Measurements from ENCODE around the gene CCDC91. TPM values are rescaled to one million over a fixed set of nuclear protein-coding genes. Genes with fewer than 3 reads are reported as not detected.
"Not testable (repeated sequence)": the region's sequence is repeated elsewhere in the genome, so short reads cannot be mapped to it uniquely, and the experiment has no call there.

CCDC91 gene
- polyA plus RNA-seq, 1 donor = 36.0 TPM

GRCh38 chr12:28232211-28232928 lies 42.1 kb downstream of the CCDC91 start:
- no peak for DNase-seq

DNA sequence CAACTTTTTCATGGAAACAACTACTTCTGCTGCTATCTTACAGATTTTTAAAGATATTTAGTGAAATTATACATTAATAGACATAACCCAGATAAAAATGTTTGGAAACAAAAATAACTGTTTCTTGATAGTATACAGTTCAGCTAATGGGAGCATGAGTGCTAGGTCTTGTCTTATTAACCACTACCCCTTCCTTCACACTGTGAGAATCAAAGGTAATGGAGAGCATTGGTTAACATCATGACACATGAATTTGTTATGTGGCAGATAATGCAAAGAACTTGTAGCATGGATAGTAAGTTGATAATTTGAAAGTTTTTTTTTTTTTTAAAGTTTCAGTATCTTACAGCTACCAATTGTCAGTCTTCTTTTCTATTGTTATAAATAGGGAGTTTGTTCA lies 44.2 kb downstream of the CCDC91 start:
- no peak for DNase-seq

DNA sequence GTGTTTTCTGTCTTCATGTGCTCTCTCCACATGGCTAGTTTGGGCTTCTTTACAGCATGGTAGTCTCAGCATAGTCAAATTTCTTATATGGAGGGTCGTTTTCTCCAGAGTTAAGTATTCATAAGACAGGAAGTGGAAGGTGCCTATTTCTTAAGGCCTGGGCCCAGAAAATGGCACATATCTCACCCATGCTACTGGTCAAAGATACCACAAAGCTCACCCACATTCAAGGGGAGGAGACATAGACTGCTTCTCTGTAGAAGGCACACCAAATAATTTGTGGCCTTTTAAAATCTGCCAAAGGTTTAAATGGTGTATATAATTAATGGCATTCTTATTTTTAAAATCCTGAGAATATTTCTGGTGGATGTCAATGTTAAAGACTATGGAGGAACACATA lies 44.8 kb downstream of the CCDC91 start:
- no peak for DNase-seq

DNA sequence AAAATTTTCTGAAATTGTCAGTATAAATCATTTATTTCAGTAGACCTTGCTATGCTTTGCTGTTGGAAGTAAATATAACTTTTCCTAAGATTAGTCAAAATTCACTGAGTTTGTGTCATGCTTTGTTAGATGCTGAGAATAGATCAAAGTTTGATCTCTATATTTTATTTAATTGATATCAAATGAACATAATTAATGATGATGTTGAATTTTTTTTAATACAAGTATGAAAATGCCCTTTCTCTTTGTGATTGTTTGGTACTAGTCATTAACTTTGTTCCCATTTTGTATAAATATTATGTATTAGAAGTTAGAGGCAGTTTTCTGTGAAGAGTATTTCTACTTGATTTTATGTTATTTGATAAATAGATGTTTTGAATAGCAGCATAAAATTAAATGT lies 45.7 kb downstream of the CCDC91 start:
- DNase-seq = no peak

- no peak for DNase-seq
These were observed 47.2 kb downstream of the CCDC91 start for GRCh38 chr12:28237423-28237822.

DNA sequence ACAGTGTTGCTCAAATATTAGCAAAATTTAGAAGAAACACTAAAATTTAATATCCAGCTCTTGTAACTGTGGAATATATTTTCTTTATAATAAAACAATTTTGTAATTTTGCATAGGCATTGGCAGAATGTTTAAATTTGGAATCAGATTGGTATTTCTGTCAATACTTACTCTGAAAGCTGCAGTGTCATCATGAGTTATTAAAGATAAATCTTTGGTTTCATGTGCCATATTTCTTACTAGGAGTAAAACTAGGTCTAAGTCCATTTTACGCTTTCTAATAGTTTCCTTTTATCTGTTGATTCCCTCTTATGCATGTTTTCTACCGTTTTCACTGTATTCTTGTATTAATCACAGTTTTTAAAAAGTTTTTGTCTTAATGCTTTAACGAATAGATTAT lies 49.7 kb downstream of the CCDC91 start:
- DNase-seq = no peak

- no peak for DNase-seq
These were observed 50.6 kb downstream of the CCDC91 start for GRCh38 chr12:28240853-28241252.

DNA sequence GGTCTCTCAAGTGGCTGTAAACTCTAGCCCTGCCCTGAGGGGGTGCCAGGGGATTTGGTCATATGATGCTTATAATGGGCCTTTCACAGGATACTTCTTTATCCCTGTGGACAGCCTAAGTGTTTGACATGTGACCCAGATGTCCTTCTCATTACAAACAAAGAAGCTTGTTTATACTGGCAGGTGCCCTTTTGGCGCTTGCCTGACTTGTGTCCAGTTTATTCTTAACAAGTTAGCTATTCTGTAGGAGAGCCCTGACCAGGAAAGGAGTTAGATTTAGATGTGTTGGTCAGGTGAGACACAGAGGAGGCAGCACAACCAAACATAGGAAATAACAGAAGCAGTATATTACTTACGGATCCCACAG lies 51.9 kb downstream of the CCDC91 start:
- no peak for DNase-seq

GRCh38 chr12:28242496-28243309 lies 52.4 kb downstream of the CCDC91 start:
- DNase-seq = no peak

GRCh38 chr12:28243310-28243633 lies 53.0 kb downstream of the CCDC91 start:
- DNase-seq = no peak

GRCh38 chr12:28247806-28248205 lies 57.5 kb downstream of the CCDC91 start:
- no peak for DNase-seq

DNA sequence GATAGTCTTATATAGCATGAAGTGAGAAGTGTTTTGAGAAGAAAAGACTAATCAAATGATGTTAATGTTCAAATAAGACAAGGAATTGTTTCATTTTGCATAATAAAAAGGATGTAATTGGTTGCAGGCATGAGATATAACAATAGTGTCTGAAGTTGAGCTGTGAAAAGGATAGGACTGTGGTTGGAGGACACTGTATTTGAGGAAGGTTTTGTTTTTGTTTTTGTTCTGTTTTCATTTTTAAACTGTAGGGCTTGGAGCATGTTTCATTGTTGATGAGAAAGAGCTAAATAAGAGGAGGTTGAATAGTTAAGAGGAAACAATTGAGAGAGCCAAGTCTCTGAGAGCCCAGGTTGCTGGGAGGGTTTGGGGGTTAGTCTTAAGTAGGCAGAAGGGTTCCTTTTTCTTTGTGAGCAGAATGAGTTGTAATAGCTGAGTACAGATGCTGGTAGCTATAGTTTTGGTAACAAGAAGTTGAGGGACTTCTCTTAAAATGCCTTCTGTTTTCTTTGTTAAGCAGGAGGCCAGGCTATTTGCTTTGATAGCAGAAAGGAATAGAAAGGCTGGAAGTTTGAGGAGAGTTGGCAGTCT lies 58.4 kb downstream of the CCDC91 start:
- no peak for DNase-seq

- DNase-seq = no peak
These were observed 62.9 kb downstream of the CCDC91 start for GRCh38 chr12:28253161-28253641.

GRCh38 chr12:28257411-28257810 lies 67.2 kb downstream of the CCDC91 start:
- no peak for DNase-seq

GRCh38 chr12:28258998-28259397 lies 68.7 kb downstream of the CCDC91 start:
- DNase-seq = no peak

- no peak for DNase-seq
These were observed 75.3 kb downstream of the CCDC91 start for GRCh38 chr12:28265435-28266042.

DNA sequence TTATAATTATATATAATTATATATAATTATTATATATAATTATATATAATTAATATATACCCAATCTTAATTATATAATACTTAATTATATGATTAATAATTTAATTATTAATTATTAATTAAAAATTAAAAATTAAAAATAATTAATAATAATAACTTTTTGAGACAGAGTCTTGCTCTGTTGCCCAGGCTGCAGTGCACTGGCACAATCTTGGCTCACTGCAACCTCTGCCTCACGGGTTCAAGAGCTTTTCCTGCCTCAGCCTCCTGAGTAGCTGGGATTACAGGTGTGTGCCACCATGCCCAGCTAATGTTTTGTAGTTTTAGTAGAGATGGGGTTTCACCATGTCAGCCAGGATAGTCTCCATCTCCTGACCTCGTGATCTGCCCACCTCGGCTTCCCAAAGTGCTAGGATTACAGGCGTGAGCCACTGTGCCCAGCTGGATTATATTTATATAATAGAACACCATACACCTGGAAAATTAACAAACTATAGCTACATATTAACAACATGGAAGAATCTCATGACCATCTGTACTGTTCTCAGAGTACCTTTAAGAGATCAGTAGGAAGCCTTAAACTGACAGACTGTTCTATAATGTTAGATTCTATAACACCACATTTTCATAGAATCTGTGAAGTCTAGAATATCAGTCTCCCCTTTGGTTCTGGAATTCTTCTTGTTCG lies 77.8 kb downstream of the CCDC91 start:
- DNase-seq = not testable (repeated sequence)

GRCh38 chr12:28268608-28269229 lies 78.5 kb downstream of the CCDC91 start:
- no peak for DNase-seq

DNA sequence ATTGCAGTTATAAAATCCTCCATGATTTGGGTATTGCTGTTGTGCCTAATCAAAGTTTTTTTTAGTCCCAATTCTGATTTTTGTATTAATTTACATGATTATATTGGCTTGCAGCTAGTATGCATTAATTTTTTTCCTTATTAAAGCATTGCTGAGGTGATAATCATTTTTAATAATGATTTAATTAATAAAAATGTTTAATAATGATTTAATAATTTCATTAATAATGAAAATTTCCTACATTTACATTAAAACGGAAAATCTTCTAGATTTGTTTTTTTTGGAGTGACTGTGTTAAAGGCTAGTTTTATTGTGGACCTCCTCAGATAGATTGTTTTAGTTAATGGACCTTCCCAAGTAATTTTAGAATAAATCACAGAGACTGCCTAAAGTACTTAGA lies 79.6 kb downstream of the CCDC91 start:
- DNase-seq = no peak

GRCh38 chr12:28278499-28278898 lies 88.2 kb downstream of the CCDC91 start:
- DNase-seq = no peak

GRCh38 chr12:28278960-28279359 lies 88.7 kb downstream of the CCDC91 start:
- DNase-seq = no peak

DNA sequence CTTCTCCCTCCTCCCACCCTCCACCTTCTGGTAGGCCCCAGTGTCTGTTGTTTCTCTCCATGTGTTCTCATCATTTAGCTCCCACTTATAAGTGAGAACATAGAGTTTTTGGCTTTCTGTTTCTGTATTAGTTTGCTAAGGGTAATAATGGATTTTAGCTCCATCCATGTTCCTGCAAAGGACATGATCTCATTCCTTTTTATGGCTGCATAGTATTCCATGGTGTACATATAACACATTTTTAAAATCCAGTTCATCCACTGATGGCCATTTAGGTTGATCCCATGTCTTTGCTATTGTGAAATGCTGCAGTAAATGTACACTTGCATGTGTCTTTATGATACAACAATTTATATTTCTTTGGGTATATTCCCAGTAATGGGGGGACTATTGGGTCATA lies 96.1 kb downstream of the CCDC91 start:
- no peak for DNase-seq

Measured in left kidney (tissue), 2 donors.